HEK293T (cell line): ENCODE results near the gene TFDP1.

Experiments
- CTCF ChIA-PET: fragments of 350-600 bp; formaldehyde crosslinking; extraction: SDS; loops from one replicate; lab custom pipeline; 2021; ENCODE audit warnings: antibody characterized with exemption, inconsistent platforms; lab: Yijun Ruan, JAX
- POLR2A ChIA-PET: fragments of 350-600 bp; formaldehyde crosslinking; extraction: SDS; loops from one replicate; lab custom pipeline; 2020; ENCODE audit warnings: antibody characterized with exemption, inconsistent platforms; lab: Yijun Ruan, JAX
- DNase-seq: peaks from one replicate; pipeline ENCODE4 v3.0.0; 2012; ENCODE audit warnings: mixed read lengths; ENCODE audit errors: extremely low spot score
- ARNT ChIP-seq: fragments of 450-650 bp; IDR thresholded peaks from 2 replicates; pipeline ENCODE4 v1.6.1; 2017; ENCODE audit warnings: mild to moderate bottlenecking
- BHLHE40 ChIP-seq: fragments of 450-650 bp; IDR thresholded peaks from 2 replicates; pipeline ENCODE4 v1.6.1; 2016; ENCODE audit warnings: mild to moderate bottlenecking, moderate library complexity, borderline replicate concordance
- CTBP1 ChIP-seq: fragments of 450-650 bp; IDR thresholded peaks from 2 replicates; pipeline ENCODE4 v1.6.1; 2016; ENCODE audit warnings: borderline replicate concordance
- ELF4 ChIP-seq: fragments of 450-650 bp; IDR thresholded peaks from 2 replicates; pipeline ENCODE4 v1.6.1; 2017; ENCODE audit warnings: antibody characterized with exemption
- FOXA1 ChIP-seq: fragments of 450-650 bp; IDR thresholded peaks from 2 replicates; pipeline ENCODE4 v1.6.1; 2016; ENCODE audit warnings: mild to moderate bottlenecking
- FOXK2 ChIP-seq: fragments of 450-650 bp; IDR thresholded peaks from 2 replicates; pipeline ENCODE4 v1.6.1; 2016; ENCODE audit warnings: mild to moderate bottlenecking
- FOXM1 ChIP-seq: fragments of 450-650 bp; IDR thresholded peaks from 2 replicates; pipeline ENCODE4 v1.6.1; 2017; ENCODE audit warnings: mild to moderate bottlenecking, borderline replicate concordance
- HDGF ChIP-seq: fragments of 450-650 bp; IDR thresholded peaks from 2 replicates; pipeline ENCODE4 v1.6.1; 2017; ENCODE audit warnings: antibody characterized with exemption, borderline replicate concordance
- L3MBTL2 ChIP-seq: fragments of 450-650 bp; conservative IDR thresholded peaks from 2 replicates; pipeline ENCODE4 v1.6.1; 2016; ENCODE audit warnings: mild to moderate bottlenecking
- LEF1 ChIP-seq: fragments of 450-650 bp; IDR thresholded peaks from 2 replicates; pipeline ENCODE4 v1.6.1; 2017; ENCODE audit warnings: mild to moderate bottlenecking, borderline replicate concordance
- NFRKB ChIP-seq: fragments of 450-650 bp; IDR thresholded peaks from 2 replicates; pipeline ENCODE4 v1.6.1; 2016; ENCODE audit warnings: mild to moderate bottlenecking, moderate library complexity
- SP1 ChIP-seq: fragments of 450-650 bp; IDR thresholded peaks from 2 replicates; pipeline ENCODE4 v1.6.1; 2017
- SUZ12 ChIP-seq: fragments of 450-650 bp; IDR thresholded peaks from 2 replicates; pipeline ENCODE4 v1.6.1; 2016; ENCODE audit warnings: mild to moderate bottlenecking
- TARDBP ChIP-seq: fragments of 450-650 bp; IDR thresholded peaks from 2 replicates; pipeline ENCODE4 v1.6.1; 2016
- ZNF384 ChIP-seq: fragments of 450-650 bp; IDR thresholded peaks from 2 replicates; pipeline ENCODE4 v1.6.1; 2016
- TF ChIP-seq, protein P1 (sequence below): fragments of 450-650 bp; IDR thresholded peaks from 2 replicates; pipeline ENCODE4 v1.6.1; 2016

TFDP1 gene

DNA sequence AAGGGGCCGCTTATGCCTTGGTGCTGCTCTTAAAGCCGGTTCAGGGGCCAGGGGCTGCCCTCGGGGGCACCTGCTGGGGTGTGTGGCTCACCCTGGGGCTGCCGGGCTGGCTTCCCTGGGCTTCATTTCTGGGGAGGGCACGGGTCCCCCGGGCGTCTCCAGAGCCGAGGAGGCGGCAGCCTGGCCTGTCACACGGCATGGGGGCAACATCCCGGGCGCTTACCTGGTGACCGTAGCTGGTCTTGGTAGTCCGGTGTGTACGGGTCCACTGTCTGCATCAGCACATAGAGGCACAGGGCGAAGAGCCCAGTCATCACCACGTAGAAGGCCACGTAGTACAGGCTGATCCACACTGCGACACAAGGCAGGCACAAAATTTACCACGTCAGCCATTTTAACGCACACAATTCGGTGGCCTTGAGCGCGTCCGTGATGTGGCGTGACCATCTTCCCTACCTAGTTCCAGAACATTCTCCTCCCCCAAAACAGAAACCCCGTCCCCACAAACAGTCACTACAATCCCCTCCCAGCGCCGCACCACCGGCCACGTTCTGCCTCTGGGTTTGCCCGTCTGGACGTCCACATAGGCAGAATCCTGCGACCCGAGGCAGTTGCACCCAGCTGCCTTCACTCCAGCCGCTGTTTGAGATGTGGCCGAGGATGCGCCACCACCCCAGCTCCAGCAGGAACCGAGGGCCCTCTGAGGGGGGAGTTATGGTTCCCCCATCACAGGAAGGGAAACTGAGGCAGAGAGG lies 70.2 kb downstream of the TFDP1 start:
- CTCF ChIA-PET = no interaction called here
- TF ChIP-seq, protein P1, sequence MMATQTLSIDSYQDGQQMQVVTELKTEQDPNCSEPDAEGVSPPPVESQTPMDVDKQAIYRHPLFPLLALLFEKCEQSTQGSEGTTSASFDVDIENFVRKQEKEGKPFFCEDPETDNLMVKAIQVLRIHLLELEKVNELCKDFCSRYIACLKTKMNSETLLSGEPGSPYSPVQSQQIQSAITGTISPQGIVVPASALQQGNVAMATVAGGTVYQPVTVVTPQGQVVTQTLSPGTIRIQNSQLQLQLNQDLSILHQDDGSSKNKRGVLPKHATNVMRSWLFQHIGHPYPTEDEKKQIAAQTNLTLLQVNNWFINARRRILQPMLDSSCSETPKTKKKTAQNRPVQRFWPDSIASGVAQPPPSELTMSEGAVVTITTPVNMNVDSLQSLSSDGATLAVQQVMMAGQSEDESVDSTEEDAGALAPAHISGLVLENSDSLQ = no peak
- TF ChIP-seq NFRKB (no peak), HDGF (no peak), FOXM1 (no peak), ZNF384 (no peak), SUZ12 (no peak), LEF1 (no peak), ELF4 (no peak), FOXA1 (no peak), BHLHE40 (no peak), FOXK2 (no peak), SP1 (no peak), CTBP1 (no peak), ARNT (no peak), TARDBP (no peak), L3MBTL2 (no peak)
- POLR2A ChIA-PET = no interaction called here
- DNase-seq = no peak

DNA sequence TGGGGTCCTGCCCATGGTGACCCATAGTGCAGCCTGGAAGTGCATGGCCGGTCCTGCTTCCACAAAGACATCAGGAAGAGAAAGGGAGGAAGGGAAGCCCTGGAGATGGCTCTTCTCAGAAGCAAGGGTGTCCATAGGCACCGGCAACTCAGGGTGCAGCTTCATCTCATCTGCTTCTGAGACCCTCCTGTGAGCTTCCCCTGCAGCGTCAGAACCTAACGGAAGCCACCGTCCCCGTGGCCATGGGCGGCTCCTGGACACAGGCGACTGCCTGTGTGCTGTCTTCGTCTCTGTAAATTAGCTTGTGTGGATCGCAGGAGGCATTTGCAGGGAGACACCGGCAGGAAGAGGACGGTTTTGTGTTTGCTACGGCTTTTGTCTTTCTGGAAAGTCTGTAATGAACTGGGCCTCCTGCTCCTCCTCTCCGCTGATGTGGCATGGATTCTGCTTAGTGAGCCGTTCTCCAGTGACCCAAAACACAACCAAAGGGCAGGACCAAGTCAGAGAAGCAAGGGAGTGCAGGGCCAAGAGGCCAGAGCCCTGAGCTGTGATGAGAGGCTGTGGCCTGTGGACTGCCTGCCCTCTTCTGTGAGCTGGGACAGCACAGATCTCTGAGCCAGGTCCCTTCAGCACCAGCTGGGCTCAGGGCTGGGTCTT lies 70.9 kb downstream of the TFDP1 start:
- DNase-seq = no peak
- ChIA-PET POLR2A (no interaction called here), CTCF (no interaction called here)
- TF ChIP-seq NFRKB (no peak), SUZ12 (no peak), CTBP1 (no peak), ELF4 (no peak), FOXA1 (no peak), FOXK2 (no peak), TARDBP (no peak), LEF1 (no peak), HDGF (no peak), ZNF384 (no peak), FOXM1 (no peak), ARNT (no peak), BHLHE40 (no peak), L3MBTL2 (no peak)
- TF ChIP-seq, protein P1 = no peak

GRCh38 chr13:113656003-113656588 lies 71.5 kb downstream of the TFDP1 start:
- DNase-seq = no peak
- TF ChIP-seq FOXK2 (no peak), LEF1 (no peak), FOXA1 (no peak), HDGF (no peak), FOXM1 (no peak), ZNF384 (no peak), ARNT (no peak), ELF4 (no peak), BHLHE40 (no peak), NFRKB (no peak), CTBP1 (no peak), SP1 (no peak)
- TF ChIP-seq, protein P1 = no peak
- CTCF ChIA-PET = no interaction called here
- POLR2A ChIA-PET = no interaction called here

DNA sequence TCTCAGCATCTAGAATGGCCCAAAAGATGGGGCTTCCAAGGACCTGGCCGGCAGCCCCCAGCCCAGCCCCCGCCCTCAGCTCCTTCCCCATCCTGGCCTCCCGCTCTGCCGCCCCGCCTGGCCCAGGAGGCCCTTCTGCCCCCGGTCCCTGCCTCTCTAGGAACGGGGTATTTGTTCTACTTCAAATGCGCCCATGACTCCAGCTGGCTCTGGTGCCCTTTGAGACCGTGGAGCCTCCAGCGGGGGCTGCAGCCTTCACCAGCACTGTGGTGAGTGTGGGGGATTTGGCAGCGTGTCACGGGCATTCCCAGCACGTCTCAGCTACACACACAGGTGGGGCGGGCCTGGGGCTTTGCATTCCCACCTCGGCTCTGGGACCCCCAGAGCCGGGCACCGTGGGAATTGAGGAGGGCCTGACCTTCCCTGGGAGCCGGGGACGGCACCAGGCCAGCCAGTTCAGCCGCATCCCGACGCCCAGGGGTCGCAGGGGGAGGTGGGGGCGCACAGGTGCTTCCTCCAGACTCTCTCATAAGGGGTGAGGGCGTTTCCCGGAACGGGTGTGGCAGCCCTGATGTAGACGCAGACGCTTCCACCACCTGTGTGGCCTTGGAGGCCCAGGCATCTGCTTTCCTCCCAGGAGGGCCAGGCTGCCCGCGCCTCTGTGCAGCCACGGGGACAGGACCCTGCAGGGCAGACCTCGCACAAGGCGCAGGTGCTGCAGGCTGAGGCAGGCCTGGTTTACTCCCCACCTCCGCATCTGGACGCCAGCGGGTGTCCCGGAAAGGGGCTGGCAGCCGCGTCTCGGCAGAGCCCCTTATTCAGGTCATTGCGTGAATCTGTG lies 72.5 kb downstream of the TFDP1 start:
- ChIA-PET CTCF (no interaction called here), POLR2A (no interaction called here)

DNA sequence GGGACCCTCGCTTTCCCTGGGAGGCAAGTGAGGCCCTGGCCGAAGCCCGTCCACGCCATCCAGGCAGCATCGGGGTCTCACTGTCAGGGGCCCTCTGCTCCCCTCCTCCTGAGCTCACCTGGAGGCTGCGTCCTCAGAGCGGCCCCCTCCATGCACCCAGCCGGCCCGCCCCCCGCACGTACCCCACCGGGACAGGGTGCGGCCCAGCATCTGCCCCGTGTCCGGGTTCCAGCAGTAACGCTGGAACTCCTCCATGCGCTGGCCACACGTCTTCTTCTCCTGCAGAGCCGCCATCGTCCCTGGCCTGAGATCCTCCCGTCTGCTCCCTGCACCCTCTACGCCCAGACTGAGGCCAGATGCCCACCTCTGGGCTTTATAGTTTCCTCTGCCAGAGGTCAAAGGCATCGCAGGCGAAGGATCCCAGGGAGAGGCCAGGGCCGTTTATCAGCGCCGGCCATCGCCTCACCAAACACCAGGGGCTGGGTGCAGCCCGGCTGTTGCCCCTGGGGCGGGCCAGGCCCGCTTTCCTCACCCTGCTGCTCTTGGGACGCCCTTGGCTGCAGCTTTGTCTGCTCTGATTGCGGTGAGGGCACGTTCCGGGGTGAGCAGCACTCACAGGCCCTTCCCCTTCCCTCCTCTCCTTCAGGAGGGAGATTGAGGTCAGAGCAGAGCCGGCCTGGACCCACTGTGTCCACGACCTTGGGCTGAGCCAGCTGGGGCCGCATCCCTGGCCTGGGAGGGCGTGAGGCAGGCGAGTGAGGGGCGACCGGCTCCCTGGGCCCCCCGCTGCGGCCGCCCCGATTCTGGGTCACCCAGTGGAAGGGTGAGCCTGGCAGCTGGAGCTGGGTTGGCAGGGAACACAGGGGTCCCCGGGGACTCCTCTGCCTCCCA lies 73.5 kb downstream of the TFDP1 start, which contains the start of gene ATP4B:
Gene ATP4B (minus strand): TSS at position 348 of the 891 bp plus-strand sequence. CDS start 54 bp downstream, at position 294.
- ChIA-PET POLR2A (no interaction called here), CTCF (no interaction called here)
- TF ChIP-seq, protein P1 = no peak
- no peak for TF ChIP-seq ELF4
- TF ChIP-seq FOXK2 = no peak
- TF ChIP-seq FOXM1 = no peak
- no peak for DNase-seq

More for the DNA sequence above, 72.5 kb downstream of the TFDP1 start:
- DNase-seq = no peak
- TF ChIP-seq SP1 = no peak
- TF ChIP-seq SUZ12 = no peak
- TF ChIP-seq ZNF384 = no peak
